ENCODE measurements around the gene THAP3. TPM values are rescaled to one million over a fixed set of nuclear protein-coding genes. Genes with fewer than 3 reads are reported as not detected.

The THAP3 gene
- total and polyA plus RNA-seq, 9 of the 15 experiments (the other 6 are each of a cell fraction or from before 2014, with no cell fraction given), result 1.9 to 31.2 (median 18.2) TPM

- TF ChIP-seq ZKSCAN1 (IDR thresholded peaks at IDR 0.05; ENCODE audit: low read depth, low read length), result no peak
- no peak for TF ChIP-seq ZSCAN29 (IDR thresholded peaks at IDR 0.05)
- TF ChIP-seq ZNF197 (CRISPR knock-in tag; IDR thresholded peaks at IDR 0.05; ENCODE audit: low read depth), result no peak
- TF ChIP-seq TCF3 (CRISPR knock-in tag; IDR thresholded peaks at IDR 0.05), result peak; percentile 49; the same call in 1 of the 2 replicates
- no peak for TF ChIP-seq MTA3 (IDR thresholded peaks at IDR 0.05; ENCODE audit: borderline replicate concordance)
- TF ChIP-seq ZNF75A (CRISPR knock-in tag; IDR thresholded peaks at IDR 0.05), result no peak
- TF ChIP-seq NFYB (IDR thresholded peaks at IDR 0.05; ENCODE audit: extremely low read depth, insufficient read length), result no peak
- no peak for TF ChIP-seq ZNF57 (CRISPR knock-in tag; IDR thresholded peaks at IDR 0.05)
- TF ChIP-seq SNRNP70 (optimal IDR thresholded peaks at IDR 0.05; ENCODE audit: low read depth, low read length), result no peak
- TF ChIP-seq DACH1 (IDR thresholded peaks at IDR 0.05; ENCODE audit: partially characterized antibody), result no peak
- TF ChIP-seq CTBP1 (IDR thresholded peaks at IDR 0.05; ENCODE audit: borderline replicate concordance), result 0 out of 2 replicates have a peak, but pooled peaks have one; percentile 51
- TF ChIP-seq MEF2D (tag; conservative IDR thresholded peaks at IDR 0.05; ENCODE audit: low read depth), result no peak
- no peak for TF ChIP-seq AFF1 (IDR thresholded peaks at IDR 0.05; ENCODE audit: low read depth in 1 of 2, partially characterized antibody in 2 of 2)
- TF ChIP-seq TEAD4 (IDR thresholded peaks at IDR 0.05; ENCODE audit: low read length), result peak; percentile 51
- TF ChIP-seq TEAD4 (CRISPR knock-in tag; IDR thresholded peaks at IDR 0.05; ENCODE audit: borderline replicate concordance), result no peak
- no peak for TF ChIP-seq SRF (CRISPR knock-in tag; IDR thresholded peaks at IDR 0.05)
- TF ChIP-seq RCOR1 (IDR thresholded peaks at IDR 0.05; ENCODE audit: borderline replicate concordance in 1 of 2, low read depth in 2 of 2, low read length in 2 of 2), result peak in 1 of 2 experiments; percentile 66; a peak in 1 of 4 replicates
- TF ChIP-seq GTF2B (IDR thresholded peaks at IDR 0.05; ENCODE audit: extremely low read depth, insufficient read length), result no peak
- no peak for TF ChIP-seq ZNF76 (CRISPR knock-in tag; IDR thresholded peaks at IDR 0.05; ENCODE audit: borderline replicate concordance)
- TF ChIP-seq ZBTB33 (CRISPR knock-in tag; IDR thresholded peaks at IDR 0.05), result no peak
- TF ChIP-seq KAT8 (IDR thresholded peaks at IDR 0.05; ENCODE audit: low read depth), result no peak
- no peak for TF ChIP-seq ZNF551 (CRISPR knock-in tag; IDR thresholded peaks at IDR 0.05)
These were observed 40.3 kb upstream of the THAP3 start (continued) for GRCh38 chr1:6584126-6585080.

All from K562 (cell line).